H1 (cell line): Measurements from ENCODE around the gene FGFRL1. TPM values are rescaled to one million over a fixed set of nuclear protein-coding genes. Genes with fewer than 3 reads are reported as not detected.

Source experiments
- CTCF ChIA-PET: fragments of 300-600 bp; sonication (Branson Sonifier 250); formaldehyde crosslinking; loops from one replicate; lab custom pipeline; 2021; ENCODE audit not compliant: partially characterized antibody; lab: Charles Lee
- POLR2A ChIA-PET: fragments of 300-600 bp; sonication (Branson Sonifier 250); formaldehyde crosslinking; loops from one replicate; lab custom pipeline; 2021; ENCODE audit warnings: inconsistent platforms; ENCODE audit not compliant: partially characterized antibody; lab: Charles Lee
- DNase-seq, 2 experiments: peaks; one replicate each; pipeline versions ENCODE4 v3.0.0 to v3.0.0-alpha.2; 2010 to 2022; ENCODE audit warnings: low spot score in 2 of 2, low read depth in 1 of 2, mixed read lengths in 1 of 2
- FAIRE-seq: peaks from 2 replicates; lab custom pipeline; 2011; peaks lifted over from hg19 to GRCh38; lab: Jason Lieb, UNC
- H2AFZ ChIP-seq: 2 replicates; pipeline ENCODE4 v1.8.1; 2012; ENCODE audit warnings: low read length, inconsistent platforms
- H2AK5ac ChIP-seq: 2 replicates; pipeline ENCODE4 v1.6.1; 2013; ENCODE audit warnings: low read depth, low read length
- H2BK120ac ChIP-seq: replicated peaks from 2 replicates; pipeline ENCODE3; 2013; ENCODE audit warnings: low read depth, low read length, inconsistent platforms
- H2BK12ac ChIP-seq: 2 replicates; pipeline ENCODE4 v1.6.1; 2013; ENCODE audit warnings: low read depth, low read length
- H2BK15ac ChIP-seq: 2 replicates; pipeline ENCODE4 v1.6.1; 2013; ENCODE audit warnings: low read length
- H2BK20ac ChIP-seq: 2 replicates; pipeline ENCODE4 v1.6.1; 2013; ENCODE audit warnings: low read length
- H2BK5ac ChIP-seq: 2 replicates; pipeline ENCODE4 v1.6.1; 2013; ENCODE audit warnings: low read depth, low read length
- H3K14ac ChIP-seq: 2 replicates; pipeline ENCODE4 v1.6.1; 2013; ENCODE audit warnings: inconsistent platforms; ENCODE audit not compliant: insufficient read length
- H3K18ac ChIP-seq: 2 replicates; pipeline ENCODE4 v1.6.1; 2013; ENCODE audit warnings: low read length; ENCODE audit errors: extremely low read depth
- H3K23ac ChIP-seq: 2 replicates; pipeline ENCODE4 v1.6.1; 2013; ENCODE audit warnings: inconsistent platforms; ENCODE audit not compliant: insufficient read length
- H3K23me2 ChIP-seq: 2 replicates; pipeline ENCODE4 v1.6.1; 2013; ENCODE audit warnings: low read depth, low read length
- H3K27ac ChIP-seq: 2 replicates; pipeline ENCODE4 v1.6.1; 2011; ENCODE audit warnings: low read depth, low read length, inconsistent platforms
- H3K27me3 ChIP-seq, 4 experiments: replicated peaks in 1 of 4; 1 replicate in 1 of 4; 2 replicates in 3 of 4; pipeline versions ENCODE4 v1.6.1 to v1.8.1; 2011 to 2013; ENCODE audit warnings: low read length in 3 of 4, mild to moderate bottlenecking in 3 of 4, inconsistent platforms in 2 of 4, mixed read lengths in 2 of 4, moderate library complexity in 1 of 4; ENCODE audit not compliant: control insufficient read depth in 3 of 4, insufficient read depth in 3 of 4; ENCODE audit errors: extremely low read depth in 1 of 4
- H3K36me3 ChIP-seq, 4 experiments: 2 replicates each; pipeline versions ENCODE4 v1.6.1 to v1.8.1; 2011 to 2013; ENCODE audit warnings: mild to moderate bottlenecking in 4 of 4, low read length in 3 of 4, moderate library complexity in 2 of 4, control low read depth in 1 of 4, inconsistent platforms in 1 of 4; ENCODE audit not compliant: insufficient read depth in 4 of 4, control insufficient read depth in 2 of 4
- H3K4ac ChIP-seq: replicated peaks from 2 replicates; pipeline ENCODE3; 2013; ENCODE audit warnings: low read length, low read depth, mixed read lengths, inconsistent platforms; ENCODE audit not compliant: insufficient read length
- H3K4me1 ChIP-seq, 4 experiments: replicated peaks in 1 of 4; 1 replicate in 1 of 4; 2 replicates in 3 of 4; pipeline versions ENCODE4 v1.6.1 to v1.8.1; 2011 to 2013; ENCODE audit warnings: low read length in 3 of 4, inconsistent platforms in 2 of 4, mixed read lengths in 1 of 4; ENCODE audit not compliant: insufficient read depth in 4 of 4, control insufficient read depth in 3 of 4
- H3K4me2 ChIP-seq, 2 experiments: 2 replicates each; pipeline versions ENCODE4 v1.6.1 to v1.8.1; 2011 to 2013; ENCODE audit warnings: low read depth in 2 of 2, low read length in 2 of 2, control low read depth in 1 of 2, inconsistent platforms in 1 of 2, mild to moderate bottlenecking in 1 of 2; ENCODE audit not compliant: insufficient read depth in 1 of 2
- H3K4me3 ChIP-seq, 4 experiments: fragments of 200-600, 300-600 bp in 1 of 4; sonication (generic), shearing (Covaris generic), sonication (Bioruptor Twin) in 1 of 4; 2 replicates each; pipeline versions ENCODE4 v1.5.1 to v1.8.1; 2011 to 2016; ENCODE audit warnings: low read length in 4 of 4, low read depth in 3 of 4, control low read depth in 2 of 4, inconsistent platforms in 2 of 4, mild to moderate bottlenecking in 2 of 4, mixed read lengths in 1 of 4, moderate library complexity in 1 of 4; ENCODE audit not compliant: insufficient read depth in 2 of 4; ENCODE audit errors: extremely low read depth in 1 of 4
- H3K56ac ChIP-seq: replicated peaks from 2 replicates; pipeline ENCODE3; 2013; ENCODE audit warnings: low read depth, mild to moderate bottlenecking, mixed read lengths, low read length, inconsistent platforms; ENCODE audit not compliant: insufficient read length
- H3K79me1 ChIP-seq: 2 replicates; pipeline ENCODE4 v1.6.1; 2013; ENCODE audit warnings: low read depth, low read length, control low read depth
- H3K79me2 ChIP-seq, 2 experiments: 2 replicates each; pipeline versions ENCODE4 v1.6.1 to v1.8.1; 2012 to 2013; ENCODE audit warnings: low read length in 2 of 2, mild to moderate bottlenecking in 2 of 2, inconsistent platforms in 1 of 2; ENCODE audit not compliant: insufficient read depth in 2 of 2, control insufficient read depth in 1 of 2
- H3K9ac ChIP-seq, 4 experiments: replicated peaks in 1 of 4; 1 replicate in 1 of 4; 2 replicates in 3 of 4; pipeline versions ENCODE4 v1.6.1 to v1.8.1; 2011 to 2013; ENCODE audit warnings: low read depth in 3 of 4, low read length in 3 of 4, control low read depth in 2 of 4, mild to moderate bottlenecking in 2 of 4, moderate library complexity in 2 of 4, inconsistent platforms in 1 of 4; ENCODE audit errors: extremely low read depth in 1 of 4
- H3K9me3 ChIP-seq, 2 experiments: 2 replicates each; pipeline versions ENCODE4 v1.6.1 to v1.8.1; 2012 to 2013; ENCODE audit warnings: mild to moderate bottlenecking in 2 of 2, moderate library complexity in 2 of 2, control low read depth in 1 of 2, inconsistent platforms in 1 of 2, low read depth in 1 of 2, low read length in 1 of 2, mixed read lengths in 1 of 2; ENCODE audit not compliant: insufficient read depth in 2 of 2
- H4K20me1 ChIP-seq, 2 experiments: replicated peaks in 1 of 2; 2 replicates each; pipeline versions ENCODE3 to v1.8.1; 2011 to 2013; ENCODE audit warnings: inconsistent platforms in 2 of 2, low read length in 2 of 2, mild to moderate bottlenecking in 1 of 2; ENCODE audit not compliant: insufficient read depth in 2 of 2, control insufficient read depth in 1 of 2
- H4K5ac ChIP-seq: 2 replicates; pipeline ENCODE4 v1.6.1; 2013; ENCODE audit warnings: low read length, low read depth, mixed read lengths, inconsistent platforms; ENCODE audit not compliant: insufficient read length
- H4K8ac ChIP-seq: 2 replicates; pipeline ENCODE4 v1.8.0; 2013; ENCODE audit warnings: mild to moderate bottlenecking, moderate library complexity, low read length, inconsistent platforms; ENCODE audit not compliant: insufficient read depth; ENCODE audit errors: extremely low read depth
- H4K91ac ChIP-seq: replicated peaks from 2 replicates; pipeline ENCODE3; 2013; ENCODE audit warnings: low read length, mixed read lengths, inconsistent platforms; ENCODE audit not compliant: insufficient read length
- ASH2L ChIP-seq: fragments of 200-600, 300-600 bp; sonication (generic); IDR thresholded peaks from one replicate; pipeline ENCODE4 v1.7.1; 2017; ENCODE audit warnings: low read length
- CTCF ChIP-seq, 3 experiments: IDR thresholded peaks; 1 replicate in 2 of 3; 2 replicates in 1 of 3; pipeline versions ENCODE4 v1.5.1 to v1.6.1; 2011; ENCODE audit warnings: low read length in 3 of 3, mild to moderate bottlenecking in 3 of 3, inconsistent platforms in 2 of 3, low read depth in 1 of 3, moderate library complexity in 1 of 3; ENCODE audit not compliant: insufficient read depth in 1 of 3; ENCODE audit errors: control extremely low read depth in 1 of 3
- EGR1 ChIP-seq: IDR thresholded peaks from 2 replicates; pipeline ENCODE4 v1.6.1; 2011; ENCODE audit warnings: low read depth, low read length, borderline replicate concordance
- PHF8 ChIP-seq: fragments of 200-600 bp; sonication (generic); conservative IDR thresholded peaks from 2 replicates; pipeline ENCODE4 v1.7.1; 2012; ENCODE audit warnings: low read depth, mild to moderate bottlenecking, inconsistent platforms, low read length, moderate library complexity
- SIN3A ChIP-seq, 2 experiments: IDR thresholded peaks in 1 of 2; conservative IDR thresholded peaks in 1 of 2; 2 replicates each; pipeline ENCODE4 v1.6.1; 2011 to 2012; ENCODE audit warnings: low read length in 2 of 2, improper control_type of control experiment in 1 of 2, low read depth in 1 of 2, mild to moderate bottlenecking in 1 of 2
- WGBS, 2 experiments: shearing (Covaris generic) in 1 of 2; methylation state at CpG; one replicate each; pipeline versions ENCODE4 v1.1.6 to v1.1.7; 2013 to 2015; ENCODE audit warnings: low lambda C conversion rate in 2 of 2, mixed read lengths in 2 of 2, inconsistent platforms in 1 of 2, low coverage in 1 of 2, missing lambda C conversion rate in 1 of 2; ENCODE audit not compliant: insufficient replicate concordance in 2 of 2, insufficient coverage in 1 of 2, insufficient read length in 1 of 2; ENCODE audit errors: extremely low coverage in 1 of 2, missing lambda C conversion rate in 1 of 2; 5-methylcytosine and 5-hydroxymethylcytosine counted together
- polyA plus RNA-seq, 7 experiments: library from polyadenylated mRNA; depleted of rRNA in 3 of 7; stranded (reverse) in 5 of 7; unstranded in 2 of 7; fragments of >200 nt in 5 of 7; fragments of 200-250 nt in 2 of 7; gene quantifications; 1 replicate in 5 of 7; 2 replicates in 1 of 7; 4 replicates in 1 of 7; pipeline versions ENCODE4 v1.2.1 to v1.2.3, GENCODE V29; 2011 to 2013; ENCODE audit warnings: missing spikeins in 2 of 7, mixed read lengths in 2 of 7
- total RNA-seq: library from RNA; stranded (reverse); fragmentation: NEBNext Ultra II Directional; extraction: Animal tissue kit (Norgen Biotek cat#: 25700); gene quantifications from 2 replicates; pipeline ENCODE4 v1.2.1, GENCODE V29; 2021
- TF ChIP-seq, protein P1 (sequence below): IDR thresholded peaks from 2 replicates; pipeline ENCODE4 v1.6.1; 2012; ENCODE audit warnings: inconsistent platforms

FGFRL1 gene
- total and polyA plus RNA-seq, 2 of the 8 experiments (the other 6 are each of a cell fraction or from before 2014, with no cell fraction given) = 18.9 to 34.6 TPM

GRCh38 chr4:1009542-1010394 lies 1.7 kb upstream of the FGFRL1 start:
- H2BK12ac ChIP-seq = no peak overlapping the region
- no peak overlapping the region for H2BK20ac ChIP-seq
- 0 out of 2 replicates have a peak overlapping the region, but pooled peaks have one; percentile 45 for H4K8ac ChIP-seq
- no peak overlapping the region for H3K4ac ChIP-seq
- H2AK5ac ChIP-seq = no peak overlapping the region
- peaks cover 18% of the 10 kb centered on the region; the same call in 1 of the 2 replicates for H3K23me2 ChIP-seq
- H3K4me3 ChIP-seq = peak overlapping the region; percentile 39 to 68 (median 44)
- WGBS, 2 experiments = 2% methylated on average over 37 of the region's 109 CpGs; no CpG with 5 or more reads in 1 of the 2 experiments
- H3K14ac ChIP-seq = no peak overlapping the region
- H3K4me1 ChIP-seq = peaks cover 0 to 14% (median 10%) of the 10 kb centered on the region in 4 experiments; a peak in 6 of 7 replicates
- peak overlapping the region; percentile 94 to 99 for H3K4me2 ChIP-seq
- no peaks in the 10 kb centered on the region for H3K36me3 ChIP-seq
- peaks cover 22 to 61% (median 53%) of the 10 kb centered on the region in 4 experiments for H3K27me3 ChIP-seq
- no peaks in the 10 kb centered on the region for H3K79me2 ChIP-seq
- H4K20me1 ChIP-seq = peaks cover 3 to 17% of the 10 kb centered on the region in 2 experiments
- H3K18ac ChIP-seq = no peak overlapping the region
- H2BK120ac ChIP-seq = no peak overlapping the region
- no peak overlapping the region for H3K23ac ChIP-seq
- FAIRE-seq = no peak
- no peaks in the 10 kb centered on the region for H3K79me1 ChIP-seq
- DNase-seq = peak in 1 of 2 experiments; percentile 84
- no peak overlapping the region for H4K5ac ChIP-seq
- POLR2A ChIA-PET = no interaction called here
- H3K56ac ChIP-seq = no peak overlapping the region
- H3K9ac ChIP-seq = no peak overlapping the region; a peak in 1 of 7 replicates
- no peak overlapping the region for H3K27ac ChIP-seq
- H2BK15ac ChIP-seq = no peak overlapping the region
- H3K9me3 ChIP-seq = no peaks in the 10 kb centered on the region
- peak overlapping the region; percentile 63; the same call in 1 of the 2 replicates for H2AFZ ChIP-seq
- no peak overlapping the region for H2BK5ac ChIP-seq
- CTCF ChIA-PET = no interaction called here
- H4K91ac ChIP-seq = no peak overlapping the region
- TF ChIP-seq, protein P1, sequence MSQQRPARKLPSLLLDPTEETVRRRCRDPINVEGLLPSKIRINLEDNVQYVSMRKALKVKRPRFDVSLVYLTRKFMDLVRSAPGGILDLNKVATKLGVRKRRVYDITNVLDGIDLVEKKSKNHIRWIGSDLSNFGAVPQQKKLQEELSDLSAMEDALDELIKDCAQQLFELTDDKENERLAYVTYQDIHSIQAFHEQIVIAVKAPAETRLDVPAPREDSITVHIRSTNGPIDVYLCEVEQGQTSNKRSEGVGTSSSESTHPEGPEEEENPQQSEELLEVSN = peak; percentile 17; the same call in 1 of the 2 replicates
- TF ChIP-seq CTCF (IDR thresholded peaks at IDR 0.05; ENCODE audit: control extremely low read depth in 1 of 3, insufficient read depth in 1 of 3, low read depth in 1 of 3, low read length in 3 of 3) (0 out of 4 replicates have a peak, but pooled peaks of 1 of the 3 experiments have one; percentile 5), SIN3A (conservative IDR thresholded peaks at IDR 0.05 in 1 of 2, IDR thresholded peaks at IDR 0.05 in 1 of 2; ENCODE audit: low read depth in 1 of 2, low read length in 2 of 2) (no peak), PHF8 (0 out of 2 replicates have a peak, but pooled peaks have one; percentile 26), EGR1 (peak; percentile 56; the same call in 1 of the 2 replicates), ASH2L (no peak)
